Stomach (tissue), 4 donors: Measurements from ENCODE around the gene CRIM1.

Source experiments
- CTCF ChIP-seq, 7 experiments: fragments of 450-650 bp in 4 of 7; fragments of 200-600 bp in 3 of 7; sonication (generic) in 3 of 7; IDR thresholded peaks; one replicate each; pipeline ENCODE4 v1.5.1; 2016 to 2019; ENCODE audit warnings: antibody characterized with exemption in 7 of 7, control low read depth in 2 of 7, mild to moderate bottlenecking in 1 of 7
- POLR2A ChIP-seq, 4 donors: fragments of 450-650 bp; IDR thresholded peaks; one replicate each; pipeline ENCODE4 v1.6.1; 2016; ENCODE audit warnings: antibody characterized with exemption in 4 of 4, control low read depth in 2 of 4, mild to moderate bottlenecking in 1 of 4, moderate library complexity in 1 of 4

GRCh38 chr2:36413218-36413617, 57.6 kb downstream of the CRIM1 start:
- TF ChIP-seq CTCF (IDR thresholded peaks at IDR 0.05) (no peak), POLR2A (IDR thresholded peaks at IDR 0.05) (no peak)
